HL-60/S4 (cell line): Measurements from ENCODE around the gene CTDSPL2.
"Not testable (repeated sequence)": the region's sequence is repeated elsewhere in the genome, so short reads cannot be mapped to it uniquely, and the experiment has no call there.

Experiments
- in situ Hi-C: fragments of 300-500 bp; cut with MboI; formaldehyde crosslinking; loops from 2 replicates; pipeline ENCODE4 v1.14.3; 2022; ENCODE audit warnings: low sequenced_read_pairs

The CTDSPL2 gene

GRCh38 chr15:44482090-44482489, 54.7 kb downstream of the CTDSPL2 start:
- in situ Hi-C loops = no loop called here

GRCh38 chr15:44485880-44486279, 58.5 kb downstream of the CTDSPL2 start:
- in situ Hi-C loops = no loop called here

GRCh38 chr15:44489464-44489863, 62.0 kb downstream of the CTDSPL2 start:
- in situ Hi-C loops = no loop called here

GRCh38 chr15:44490622-44491021, 63.2 kb downstream of the CTDSPL2 start:
- in situ Hi-C loops = no loop called here

GRCh38 chr15:44492040-44492439, 64.6 kb downstream of the CTDSPL2 start:
- in situ Hi-C loops = no loop called here

- in situ Hi-C loops = no loop called here
Measured at GRCh38 chr15:44492672-44493071, 65.2 kb downstream of the CTDSPL2 start.

GRCh38 chr15:44495562-44495961, 68.1 kb downstream of the CTDSPL2 start:
- in situ Hi-C loops = no loop called here

- in situ Hi-C loops = no loop called here
Measured at GRCh38 chr15:44500555-44500954, 73.1 kb downstream of the CTDSPL2 start.

- in situ Hi-C loops = no loop called here
Measured at GRCh38 chr15:44501768-44502366, 74.4 kb downstream of the CTDSPL2 start.

- in situ Hi-C loops = no loop called here
Measured at GRCh38 chr15:44516436-44516835, 89.0 kb downstream of the CTDSPL2 start.

- in situ Hi-C loops = no loop called here
Measured at GRCh38 chr15:44519537-44519936, 92.1 kb downstream of the CTDSPL2 start.

GRCh38 chr15:44525018-44525417, 97.6 kb downstream of the CTDSPL2 start:
- in situ Hi-C loops = no loop called here

- in situ Hi-C loops = no loop called here
Measured at GRCh38 chr15:44527241-44527640, 99.8 kb downstream of the CTDSPL2 start.

GRCh38 chr15:44529864-44530604, 102.6 kb downstream of the CTDSPL2 start:
- in situ Hi-C loops = no loop called here

GRCh38 chr15:44530653-44531052, 103.2 kb downstream of the CTDSPL2 start:
- in situ Hi-C loops = no loop called here

GRCh38 chr15:44532275-44532674, 104.8 kb downstream of the CTDSPL2 start:
- in situ Hi-C loops = not testable (repeated sequence)

GRCh38 chr15:44532689-44533088, 105.3 kb downstream of the CTDSPL2 start:
- in situ Hi-C loops = no loop called here

GRCh38 chr15:44535092-44535491, 107.7 kb downstream of the CTDSPL2 start:
- in situ Hi-C loops = no loop called here

GRCh38 chr15:44535523-44536301, 108.3 kb downstream of the CTDSPL2 start:
- in situ Hi-C loops = no loop called here

GRCh38 chr15:44536302-44536961, 109.0 kb downstream of the CTDSPL2 start:
- in situ Hi-C loops = no loop called here

GRCh38 chr15:44536962-44537734, 109.7 kb downstream of the CTDSPL2 start, which contains the start of gene EIF3J:
Gene EIF3J, plus strand, starts transcription at chr15:44537147. Its CDS starts 48 bp downstream, at chr15:44537195.
- in situ Hi-C loops = no loop called here
